GM10248 (cell line): ENCODE data around the gene PHACTR3.

Experiments
- CTCF ChIA-PET: fragments of 300-600 bp; sonication (Branson Sonifier 250); formaldehyde crosslinking; extraction: SDS; loops from one replicate; lab custom pipeline; 2021; ENCODE audit warnings: antibody characterized with exemption; lab: Yijun Ruan, JAX
- POLR2A ChIA-PET: fragments of 350-650 bp; sonication (Branson Sonifier 250); formaldehyde crosslinking; extraction: SDS; loops from one replicate; lab custom pipeline; 2020; ENCODE audit warnings: antibody characterized with exemption; lab: Yijun Ruan, JAX
- DNase-seq: peaks from one replicate; pipeline ENCODE4 v3.0.0; 2012; ENCODE audit errors: extremely low spot score
- CTCF ChIP-seq: IDR thresholded peaks from 2 replicates; pipeline ENCODE4 v1.5.1; 2012; ENCODE audit warnings: mild to moderate bottlenecking, low read depth; ENCODE audit errors: extremely low read depth, missing control alignments, control extremely low read depth

Gene PHACTR3

GRCh38 chr20:59561614-59562277 is 42.6 kb upstream of the PHACTR3 start:
- POLR2A ChIA-PET, result no interaction called here

DNA sequence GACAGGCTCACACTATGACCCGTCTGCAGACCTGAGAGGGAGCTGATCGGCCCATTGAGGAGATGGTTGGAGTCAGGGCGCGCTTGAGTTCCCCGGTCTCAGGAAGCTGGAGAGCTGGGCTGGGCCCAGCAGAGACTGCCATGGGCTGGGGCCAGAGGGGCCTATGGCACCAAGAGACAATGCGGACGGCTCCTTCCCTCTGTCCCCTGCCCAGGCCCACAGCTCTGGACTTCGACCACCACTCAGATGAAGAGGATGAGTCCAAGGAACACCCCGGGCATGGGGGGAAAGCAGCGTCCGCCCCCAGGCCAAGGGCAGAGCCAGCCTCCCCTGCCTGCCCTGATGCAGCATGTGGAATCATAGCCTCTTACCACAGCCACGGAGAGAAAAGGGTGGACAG is 40.2 kb upstream of the PHACTR3 start:
- CTCF ChIA-PET, result interaction anchor here (1.4 kb wide), 1 partner anchor 8 kb away, joined by 6 read pairs; no protein-coding TSS in a partner anchor
- TF ChIP-seq CTCF, result no peak
- DNase-seq, result peak; percentile 9
- POLR2A ChIA-PET, result no interaction called here

More at GRCh38 chr20:59561614-59562277, 42.6 kb upstream of the PHACTR3 start:
- peak; percentile 7 for DNase-seq
- no peak for TF ChIP-seq CTCF
- CTCF ChIA-PET, result interaction anchor here (1.8 to 2.8 kb wide), 3 partner anchors 10 to 37 kb away, joined by 4 to 25 read pairs (median 9); no protein-coding TSS in a partner anchor

DNA sequence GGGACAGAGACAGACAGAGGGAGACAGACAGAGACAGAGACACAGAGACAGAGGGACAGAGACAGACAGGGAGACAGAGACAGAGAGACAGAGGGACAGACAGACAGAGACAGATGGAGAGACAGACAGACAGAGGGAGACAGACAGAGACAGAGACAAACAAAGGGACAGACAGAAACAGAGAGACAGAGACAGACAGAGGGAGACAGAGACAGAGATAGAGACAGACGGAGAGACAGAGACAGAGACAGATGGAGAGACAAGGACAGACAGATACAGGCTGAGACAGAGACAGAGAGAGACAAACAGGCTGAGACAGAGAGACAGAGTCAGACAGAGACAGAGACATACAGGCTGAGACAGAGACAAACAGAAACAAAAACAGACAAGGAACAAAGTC is 39.4 kb upstream of the PHACTR3 start:
- no peak for DNase-seq
- TF ChIP-seq CTCF, result no peak
- CTCF ChIA-PET, result no interaction called here
- POLR2A ChIA-PET, result no interaction called here

DNA sequence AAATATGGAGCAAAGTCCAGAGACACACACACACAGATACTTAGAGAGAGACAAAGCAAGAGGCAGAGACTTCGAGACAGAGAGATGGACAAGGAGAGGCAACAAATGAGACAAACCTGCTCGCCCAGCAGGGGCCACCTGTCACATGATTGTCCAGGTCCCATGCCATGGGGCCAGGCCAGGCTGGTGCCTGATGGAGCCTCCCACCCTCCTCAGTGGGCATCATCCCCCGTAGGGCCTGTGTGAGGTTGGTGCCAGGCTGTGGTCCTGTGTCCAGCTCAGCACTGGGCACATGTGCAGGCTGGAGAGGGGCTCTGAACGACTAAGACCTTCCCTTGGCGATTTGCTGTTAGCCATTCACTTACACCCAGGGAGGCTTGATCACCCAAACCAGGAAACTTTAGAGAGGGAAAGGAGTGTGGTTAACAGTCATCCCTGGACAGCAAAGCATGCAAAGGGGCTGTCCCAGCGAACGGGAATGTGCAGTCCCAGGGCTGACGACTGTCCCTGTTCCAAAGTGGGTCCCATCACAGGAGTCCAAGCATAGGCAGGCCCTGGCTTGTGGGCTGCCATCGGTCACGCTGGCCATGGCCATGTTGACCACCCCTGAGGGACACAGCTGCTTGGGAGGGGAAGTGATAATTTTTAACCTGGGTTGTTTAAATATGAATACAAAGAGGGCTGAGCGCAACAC is 38.4 kb upstream of the PHACTR3 start:
- DNase-seq, result no peak
- ChIA-PET CTCF (no interaction called here), POLR2A (no interaction called here)
- TF ChIP-seq CTCF, result no peak

DNA sequence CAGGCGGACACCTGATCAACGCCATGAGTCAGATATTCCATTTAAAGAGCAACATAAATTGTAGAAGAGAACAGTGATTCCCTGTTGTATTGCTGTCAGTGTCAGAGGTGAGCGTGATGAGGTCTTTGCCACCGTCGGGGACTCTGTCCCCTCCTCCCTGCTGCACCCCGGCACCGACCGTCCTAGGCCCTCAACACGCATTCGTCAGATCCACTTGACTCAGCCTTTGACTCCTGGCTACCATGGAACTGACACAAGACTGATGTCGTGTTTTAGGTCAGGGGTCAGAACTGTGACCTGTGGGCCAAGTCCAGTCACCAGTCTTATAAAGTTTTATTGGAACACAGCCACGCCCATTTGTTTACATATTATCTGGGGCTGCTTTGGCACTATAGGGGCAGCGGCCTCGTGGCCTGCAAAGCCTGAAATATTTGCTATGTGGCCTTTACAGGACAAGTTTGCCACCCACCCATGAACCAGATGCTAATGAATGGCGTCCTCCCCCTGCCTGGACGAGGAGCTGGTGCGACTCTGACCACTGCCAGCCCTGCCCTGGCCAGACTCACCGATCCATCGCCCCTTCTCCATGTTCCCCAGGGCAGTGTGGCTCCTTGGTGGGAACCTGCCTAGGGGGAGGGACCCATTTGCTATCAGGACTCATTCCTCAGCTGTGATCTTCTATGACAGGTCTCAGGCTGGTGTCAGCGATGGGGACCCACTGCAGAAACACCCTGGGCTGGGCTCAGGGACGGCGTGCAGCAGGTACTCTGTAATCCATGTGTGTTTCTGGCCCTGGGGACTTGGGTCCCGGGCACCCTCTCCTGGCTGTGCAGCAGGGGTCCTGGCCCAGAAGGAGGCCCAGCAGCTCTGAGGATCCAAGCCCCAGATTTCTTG is 37.5 kb upstream of the PHACTR3 start:
- CTCF ChIA-PET, result no interaction called here
- POLR2A ChIA-PET, result no interaction called here
- TF ChIP-seq CTCF, result no peak
- no peak for DNase-seq

DNA sequence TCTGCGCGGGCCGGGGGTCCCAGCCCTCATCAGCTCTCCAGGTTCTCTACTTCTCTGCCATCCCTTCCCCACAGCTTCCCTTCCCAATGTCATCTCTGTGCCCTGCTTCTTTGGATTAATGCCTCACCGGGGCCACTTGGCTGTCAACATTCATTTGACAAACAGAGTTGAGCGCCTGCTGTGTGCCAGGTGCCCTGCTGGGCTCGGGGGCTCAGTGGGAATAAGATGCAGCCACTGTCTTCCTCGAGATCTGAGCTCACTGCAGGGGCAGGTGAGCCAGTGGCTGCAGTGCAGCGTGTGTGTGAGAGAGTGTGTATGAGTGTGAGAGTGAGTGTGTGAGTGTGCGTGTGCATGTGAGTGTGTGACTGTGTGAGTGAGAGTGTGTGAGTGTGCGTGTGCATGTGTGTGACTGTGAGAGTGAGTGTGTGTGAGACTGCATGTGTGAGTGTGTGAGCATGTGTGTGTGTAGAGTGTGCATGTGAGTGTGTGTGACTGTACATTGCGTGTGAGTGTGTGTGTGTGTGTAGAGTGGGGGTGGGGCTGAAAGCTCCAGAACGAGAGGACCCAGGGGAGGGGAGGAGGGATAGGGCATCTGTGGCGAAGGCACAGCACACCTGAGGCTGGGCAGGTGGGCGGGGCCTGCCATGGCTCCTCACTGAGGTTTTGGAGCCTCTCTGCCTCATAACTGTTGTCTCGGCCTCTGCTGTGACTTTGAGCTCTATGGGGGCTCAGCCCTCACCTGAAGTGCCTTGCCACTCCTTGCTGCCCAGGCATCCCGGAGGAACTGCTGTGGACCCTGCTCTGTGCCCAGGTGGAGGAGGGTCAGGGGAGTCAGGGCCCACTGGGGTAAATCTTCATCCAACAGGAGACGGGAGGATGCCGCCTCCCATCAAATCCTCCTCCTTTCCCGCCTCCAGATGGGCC is 36.5 kb upstream of the PHACTR3 start:
- no peak for DNase-seq
- ChIA-PET CTCF (no interaction called here), POLR2A (no interaction called here)
- no peak for TF ChIP-seq CTCF
